ENCODE measurements around the gene ZNF460. TPM values are rescaled to one million over a fixed set of nuclear protein-coding genes. Genes with fewer than 3 reads are reported as not detected.
"Not testable (repeated sequence)": the region's sequence is repeated elsewhere in the genome, so short reads cannot be mapped to it uniquely, and the experiment has no call there.

Gene ZNF460
- total RNA-seq, 1 donor from 2014 or later = 76.2 TPM

DNA sequence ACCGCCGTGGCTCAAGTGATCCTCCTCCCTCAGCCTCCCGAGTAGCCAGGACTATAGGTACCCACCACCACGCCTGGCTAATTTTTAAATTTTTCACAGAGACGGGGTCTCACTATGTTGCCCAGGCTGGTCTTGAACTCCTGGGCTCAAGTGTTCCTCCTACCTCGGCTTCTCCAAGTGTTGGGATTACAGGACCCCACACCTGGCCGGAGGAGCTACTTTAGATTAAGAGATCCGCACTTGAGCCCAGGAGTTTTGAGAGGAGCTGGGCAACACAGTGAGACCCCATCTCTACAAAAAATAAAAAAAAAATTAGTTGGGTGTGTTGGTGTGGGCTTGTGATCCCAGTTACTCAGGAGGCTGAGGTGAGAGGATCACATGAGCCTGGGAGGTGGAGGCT is 9.0 kb upstream of the ZNF460 start:
- TF ChIP-seq, protein P1, sequence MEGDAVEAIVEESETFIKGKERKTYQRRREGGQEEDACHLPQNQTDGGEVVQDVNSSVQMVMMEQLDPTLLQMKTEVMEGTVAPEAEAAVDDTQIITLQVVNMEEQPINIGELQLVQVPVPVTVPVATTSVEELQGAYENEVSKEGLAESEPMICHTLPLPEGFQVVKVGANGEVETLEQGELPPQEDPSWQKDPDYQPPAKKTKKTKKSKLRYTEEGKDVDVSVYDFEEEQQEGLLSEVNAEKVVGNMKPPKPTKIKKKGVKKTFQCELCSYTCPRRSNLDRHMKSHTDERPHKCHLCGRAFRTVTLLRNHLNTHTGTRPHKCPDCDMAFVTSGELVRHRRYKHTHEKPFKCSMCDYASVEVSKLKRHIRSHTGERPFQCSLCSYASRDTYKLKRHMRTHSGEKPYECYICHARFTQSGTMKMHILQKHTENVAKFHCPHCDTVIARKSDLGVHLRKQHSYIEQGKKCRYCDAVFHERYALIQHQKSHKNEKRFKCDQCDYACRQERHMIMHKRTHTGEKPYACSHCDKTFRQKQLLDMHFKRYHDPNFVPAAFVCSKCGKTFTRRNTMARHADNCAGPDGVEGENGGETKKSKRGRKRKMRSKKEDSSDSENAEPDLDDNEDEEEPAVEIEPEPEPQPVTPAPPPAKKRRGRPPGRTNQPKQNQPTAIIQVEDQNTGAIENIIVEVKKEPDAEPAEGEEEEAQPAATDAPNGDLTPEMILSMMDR (IDR thresholded peaks at IDR 0.05; ENCODE audit: unreplicated experiment) = no peak
- Mint-ChIP-seq H3K4me3 (no peak overlapping the region), H3K9me3 (no peaks in the 10 kb centered on the region), H3K27ac (no peak overlapping the region), H3K27me3 (ENCODE audit: low read depth) (no peaks in the 10 kb centered on the region), H3K4me1 (no peaks in the 10 kb centered on the region), H3K36me3 (peaks cover 8% of the 10 kb centered on the region)
- DNase-seq (ENCODE audit: low spot score in 2 of 2, unreplicated experiment in 2 of 2) = no peak

DNA sequence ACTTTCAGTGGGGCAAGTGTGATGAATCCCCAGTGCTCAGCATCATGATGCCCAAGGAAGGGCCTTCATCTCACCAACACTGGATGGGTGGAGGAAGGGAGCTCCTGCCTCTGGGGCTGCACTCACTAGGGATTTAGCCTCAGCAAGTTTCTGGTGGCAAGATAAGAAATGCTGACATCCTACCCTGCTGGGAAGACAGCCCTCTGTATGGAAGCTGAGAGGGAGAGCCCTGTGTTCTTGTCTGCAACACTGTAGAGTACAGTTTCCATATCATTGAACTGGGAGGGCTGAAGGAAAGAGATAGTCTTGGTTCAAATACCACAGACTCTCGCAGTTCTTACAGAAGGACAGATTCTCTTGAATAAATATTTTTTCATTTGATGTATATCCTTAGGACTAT is 7.3 kb upstream of the ZNF460 start:
- TF ChIP-seq, protein P1 (IDR thresholded peaks at IDR 0.05; ENCODE audit: unreplicated experiment) = no peak
- Mint-ChIP-seq H3K27ac (no peak overlapping the region), H3K9me3 (no peaks in the 10 kb centered on the region), H3K4me3 (no peak overlapping the region), H3K4me1 (no peaks in the 10 kb centered on the region), H3K36me3 (peaks cover 8% of the 10 kb centered on the region), H3K27me3 (ENCODE audit: low read depth) (no peaks in the 10 kb centered on the region)
- no peak for DNase-seq (ENCODE audit: low spot score in 2 of 2, unreplicated experiment in 2 of 2)

DNA sequence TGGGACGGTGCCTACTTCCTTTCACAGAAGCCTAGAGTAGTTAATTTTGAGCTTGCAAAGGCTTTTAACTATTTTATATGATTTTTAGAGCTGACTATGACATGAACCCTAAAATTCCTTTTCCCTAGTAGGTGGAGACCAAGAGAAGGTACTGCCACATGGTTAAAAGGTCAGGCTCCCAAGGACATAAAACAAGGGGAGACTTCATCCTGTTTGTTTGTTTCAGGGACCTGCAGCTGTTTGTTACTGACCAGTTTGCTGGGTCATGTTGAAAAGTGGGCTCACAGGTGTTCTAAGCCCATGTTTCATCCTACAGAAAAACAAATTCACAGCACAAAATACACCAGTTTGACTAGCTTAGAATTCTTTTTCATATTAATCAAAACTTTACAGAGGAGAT is 3.9 kb upstream of the ZNF460 start:
- no peaks in the 10 kb centered on the region for H3K9me3 Mint-ChIP-seq
- no peaks in the 10 kb centered on the region for H3K27me3 Mint-ChIP-seq (ENCODE audit: low read depth)
- H3K4me1 Mint-ChIP-seq = peaks cover 5% of the 10 kb centered on the region

DNA sequence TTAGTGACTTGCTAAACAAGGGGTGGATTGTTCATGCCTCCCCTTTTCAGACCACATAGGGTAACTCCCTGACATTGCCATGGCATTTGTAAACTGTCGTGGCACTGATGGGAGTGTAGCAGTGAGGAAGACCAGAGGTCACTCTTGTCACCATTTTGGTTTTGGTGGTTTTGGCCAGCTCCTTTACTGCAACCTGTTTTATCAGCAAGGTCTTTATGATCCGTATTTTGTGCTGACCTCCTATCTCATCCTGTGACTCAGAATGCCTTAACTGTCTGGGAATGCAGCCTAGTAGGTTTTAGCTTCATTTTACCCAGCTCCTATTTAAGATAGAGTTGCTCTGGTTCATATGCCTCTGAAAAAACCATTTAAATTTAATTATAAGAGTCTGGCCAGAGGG is 1.8 kb upstream of the ZNF460 start:
- not testable (repeated sequence) for H3K4me3 Mint-ChIP-seq; H3K9me3 Mint-ChIP-seq; H3K27ac Mint-ChIP-seq; H3K36me3 Mint-ChIP-seq; H3K27me3 Mint-ChIP-seq (ENCODE audit: low read depth); DNase-seq (ENCODE audit: low spot score in 2 of 2, unreplicated experiment in 2 of 2)
- H3K4me1 Mint-ChIP-seq = peaks cover 17% of the 10 kb centered on the region

More for the DNA sequence above, 3.9 kb upstream of the ZNF460 start:
- Mint-ChIP-seq H3K36me3 (peaks cover 3% of the 10 kb centered on the region), H3K27ac (no peak overlapping the region), H3K4me3 (no peak overlapping the region)
- TF ChIP-seq, protein P1 (IDR thresholded peaks at IDR 0.05; ENCODE audit: unreplicated experiment) = no peak
- no peak for DNase-seq (ENCODE audit: low spot score in 2 of 2, unreplicated experiment in 2 of 2)

DNA sequence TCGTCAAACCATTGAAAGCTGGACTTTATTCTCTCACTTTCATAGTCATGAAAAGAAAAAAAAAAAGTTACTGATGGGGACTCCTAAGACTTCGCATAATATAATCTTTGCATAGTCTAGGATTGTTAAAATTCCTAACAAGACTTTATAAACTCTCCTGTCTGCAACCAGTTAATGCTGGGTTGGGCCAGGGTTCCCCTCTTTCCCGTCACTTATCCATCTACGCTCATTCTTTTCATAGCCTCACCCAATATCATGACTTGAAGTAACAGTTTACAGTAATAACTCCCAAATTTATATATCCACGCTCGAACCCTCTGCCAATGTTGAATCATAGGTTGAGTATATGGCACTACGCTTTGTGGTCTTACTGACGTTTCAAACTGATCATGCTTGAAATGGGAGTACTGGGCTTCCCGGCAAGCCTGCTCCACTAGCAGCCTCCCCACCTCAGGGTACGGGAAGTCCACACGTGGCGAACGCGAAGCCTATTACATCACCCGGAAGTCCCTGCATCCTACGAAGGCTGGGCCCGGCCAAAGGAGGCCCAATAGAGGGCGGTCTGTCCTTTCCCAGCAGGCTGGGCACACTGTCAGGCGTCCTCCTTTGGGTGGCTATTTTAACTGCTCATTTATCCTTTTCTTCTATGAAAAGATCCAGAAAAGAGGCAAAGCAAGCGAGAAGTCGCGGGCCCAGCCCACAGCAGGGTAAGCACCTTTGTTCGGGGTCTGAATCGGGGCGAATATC is 694 bp upstream of the ZNF460 start:
- no peaks in the 10 kb centered on the region for H3K9me3 Mint-ChIP-seq
- TF ChIP-seq, protein P1 (IDR thresholded peaks at IDR 0.05; ENCODE audit: unreplicated experiment) = no peak
- H3K27me3 Mint-ChIP-seq (ENCODE audit: low read depth) = no peaks in the 10 kb centered on the region
- H3K27ac Mint-ChIP-seq = no peak overlapping the region
- H3K4me1 Mint-ChIP-seq = peaks cover 17% of the 10 kb centered on the region
- H3K36me3 Mint-ChIP-seq = peaks cover 2% of the 10 kb centered on the region
- no peak overlapping the region for H3K4me3 Mint-ChIP-seq
- peak; percentile 80 to 88 for DNase-seq (ENCODE audit: low spot score in 2 of 2, unreplicated experiment in 2 of 2)

DNA sequence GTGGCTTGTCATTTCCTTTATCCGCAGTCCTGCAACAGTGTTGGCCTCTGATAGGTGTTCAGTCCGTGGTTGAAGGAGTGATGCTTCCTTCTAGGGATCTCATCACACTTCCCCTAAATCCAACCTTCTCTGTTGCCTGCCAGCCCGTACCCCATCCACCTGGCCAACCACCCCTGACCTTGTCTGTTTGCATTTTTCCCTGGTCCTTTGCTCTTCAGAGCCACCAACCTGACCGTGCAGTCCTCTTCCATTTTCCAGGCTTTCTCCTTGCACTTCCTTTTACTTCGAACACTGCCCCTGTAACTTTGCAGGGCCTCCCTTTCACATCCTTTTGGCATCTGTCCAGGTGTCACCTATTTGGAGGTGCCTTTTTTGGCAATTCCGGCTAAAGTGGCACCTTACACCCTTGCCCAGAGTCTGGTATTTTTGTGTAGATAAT is 696 bp downstream of the ZNF460 start:
- Mint-ChIP-seq H3K4me1 (peaks cover 17% of the 10 kb centered on the region), H3K4me3 (no peak overlapping the region), H3K36me3 (peaks cover 10% of the 10 kb centered on the region), H3K9me3 (no peaks in the 10 kb centered on the region), H3K27me3 (ENCODE audit: low read depth) (no peaks in the 10 kb centered on the region), H3K27ac (no peak overlapping the region)
- TF ChIP-seq, protein P1 (IDR thresholded peaks at IDR 0.05; ENCODE audit: unreplicated experiment) = no peak
- no peak for DNase-seq (ENCODE audit: low spot score in 2 of 2, unreplicated experiment in 2 of 2)

Data from mesothelial cell of epicardium (in vitro differentiated cells).